ENCODE measurements around the gene BCS1L.

Gene BCS1L, protein sequence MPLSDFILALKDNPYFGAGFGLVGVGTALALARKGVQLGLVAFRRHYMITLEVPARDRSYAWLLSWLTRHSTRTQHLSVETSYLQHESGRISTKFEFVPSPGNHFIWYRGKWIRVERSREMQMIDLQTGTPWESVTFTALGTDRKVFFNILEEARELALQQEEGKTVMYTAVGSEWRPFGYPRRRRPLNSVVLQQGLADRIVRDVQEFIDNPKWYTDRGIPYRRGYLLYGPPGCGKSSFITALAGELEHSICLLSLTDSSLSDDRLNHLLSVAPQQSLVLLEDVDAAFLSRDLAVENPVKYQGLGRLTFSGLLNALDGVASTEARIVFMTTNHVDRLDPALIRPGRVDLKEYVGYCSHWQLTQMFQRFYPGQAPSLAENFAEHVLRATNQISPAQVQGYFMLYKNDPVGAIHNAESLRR

DNA sequence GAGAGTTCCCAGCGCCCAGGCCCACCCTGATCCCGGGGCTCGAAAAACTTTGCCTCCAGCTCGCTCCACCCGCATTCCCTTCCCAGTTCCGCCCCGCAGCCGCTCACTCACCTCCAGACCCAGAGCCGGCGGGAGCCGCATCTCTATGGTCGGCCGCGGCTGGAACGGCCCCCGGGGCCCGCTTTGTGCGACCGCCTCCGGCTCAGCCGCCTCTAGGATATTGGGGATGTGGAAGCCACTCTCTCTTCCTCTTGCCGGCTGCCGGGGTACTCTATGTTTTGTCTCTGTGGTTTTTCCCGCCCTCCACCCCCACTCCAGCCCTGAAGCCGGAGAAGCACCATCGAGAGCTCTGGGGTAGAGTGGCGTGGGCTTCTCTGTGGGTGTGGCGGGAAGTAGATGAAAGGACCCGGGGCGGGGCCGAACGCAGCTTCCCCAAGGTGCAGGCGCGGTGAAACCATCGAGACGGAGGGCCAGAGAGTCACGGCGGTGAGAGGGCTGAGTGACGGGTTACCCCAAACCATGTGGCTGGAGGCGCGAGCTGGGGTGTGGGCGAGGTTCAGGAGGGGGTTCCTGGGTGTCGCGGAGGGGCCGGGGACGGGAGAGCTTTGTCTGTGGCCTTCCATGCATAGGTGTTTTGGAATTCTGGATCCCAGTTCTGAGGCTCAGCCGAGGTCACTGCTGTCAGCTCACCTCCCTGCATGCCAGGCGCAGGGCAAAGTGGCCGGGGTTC is at the start of gene BCS1L, which contains the start of gene ZNF142:
BCS1L (plus strand) TSS at position 426 of the 730 bp plus-strand sequence. CDS start 1,305 bp downstream, outside the sequence.
ZNF142 (minus strand) TSS at position 366 of the 730 bp plus-strand sequence. CDS start 3,194 bp downstream, outside the sequence.
- DNase-seq, result peak; percentile 86

DNA sequence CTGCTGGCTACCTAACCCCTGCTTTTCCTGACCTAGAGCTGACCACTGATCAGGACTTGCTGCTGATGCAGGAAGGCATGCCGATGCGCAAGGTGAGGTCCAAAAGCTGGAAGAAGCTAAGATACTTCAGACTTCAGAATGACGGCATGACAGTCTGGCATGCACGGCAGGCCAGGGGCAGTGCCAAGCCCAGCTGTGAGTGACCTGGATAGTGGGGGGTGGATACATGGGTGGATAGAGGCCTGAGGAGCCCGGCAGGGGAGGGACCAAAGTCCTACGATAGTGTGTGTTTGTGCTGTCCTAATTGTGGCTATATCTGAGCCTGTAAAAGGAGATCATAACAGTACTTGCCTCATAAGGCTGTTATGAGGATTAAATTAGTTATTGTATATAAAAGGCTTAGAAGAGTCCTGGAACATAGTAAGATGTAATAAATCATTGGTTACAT is 43.6 kb upstream of the BCS1L start:
- DNase-seq, result no peak

DNA sequence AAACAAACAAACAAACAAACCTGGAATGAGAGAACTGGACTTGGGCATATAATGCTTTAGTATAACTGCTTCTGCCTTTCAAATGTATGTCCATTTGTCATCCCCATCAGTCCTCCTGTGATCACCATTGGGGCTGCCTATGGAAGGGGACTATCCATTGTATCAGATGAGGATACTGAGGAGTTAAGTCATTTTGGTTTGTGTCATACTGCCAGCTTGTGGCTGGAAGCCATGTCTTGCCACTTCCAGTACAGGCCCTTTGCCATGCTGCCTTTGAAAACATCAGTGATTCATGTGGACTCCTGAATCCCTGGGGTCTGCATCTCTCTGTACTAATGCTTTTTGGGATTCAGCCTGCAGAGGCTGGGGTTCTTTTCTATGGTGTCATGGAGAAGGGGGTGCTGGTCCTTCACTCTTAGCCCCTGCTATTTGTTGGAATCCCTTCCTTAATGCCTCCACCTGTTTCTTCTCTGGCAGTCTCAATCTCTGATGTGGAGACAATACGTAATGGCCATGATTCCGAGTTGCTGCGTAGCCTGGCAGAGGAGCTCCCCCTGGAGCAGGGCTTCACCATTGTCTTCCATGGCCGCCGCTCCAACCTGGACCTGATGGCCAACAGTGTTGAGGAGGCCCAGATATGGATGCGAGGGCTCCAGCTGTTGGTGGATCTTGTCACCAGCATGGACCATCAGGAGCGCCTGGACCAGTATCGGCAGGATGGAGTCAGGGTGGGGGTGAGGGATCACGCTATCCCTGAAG is 41.2 kb upstream of the BCS1L start:
- no peak for DNase-seq

DNA sequence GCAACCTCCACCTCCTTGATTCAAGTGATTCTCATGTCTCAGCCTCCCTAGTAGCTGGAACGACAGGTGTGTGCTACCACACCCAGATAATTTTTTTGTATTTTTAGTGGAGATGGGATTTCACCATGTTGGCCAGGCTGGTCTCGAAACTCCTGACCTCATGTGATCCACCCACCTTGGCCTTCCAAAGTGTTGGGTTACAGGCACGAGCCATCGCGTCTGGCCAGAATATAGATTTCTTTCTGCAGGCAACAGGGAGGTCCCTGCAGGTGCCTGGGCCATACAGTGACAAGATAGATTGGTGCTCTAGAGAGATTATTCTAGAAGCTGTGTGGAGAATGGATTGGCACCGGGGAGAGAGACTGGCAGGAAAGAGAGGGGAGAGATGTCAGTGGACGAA is 38.5 kb upstream of the BCS1L start:
- DNase-seq, result no peak

DNA sequence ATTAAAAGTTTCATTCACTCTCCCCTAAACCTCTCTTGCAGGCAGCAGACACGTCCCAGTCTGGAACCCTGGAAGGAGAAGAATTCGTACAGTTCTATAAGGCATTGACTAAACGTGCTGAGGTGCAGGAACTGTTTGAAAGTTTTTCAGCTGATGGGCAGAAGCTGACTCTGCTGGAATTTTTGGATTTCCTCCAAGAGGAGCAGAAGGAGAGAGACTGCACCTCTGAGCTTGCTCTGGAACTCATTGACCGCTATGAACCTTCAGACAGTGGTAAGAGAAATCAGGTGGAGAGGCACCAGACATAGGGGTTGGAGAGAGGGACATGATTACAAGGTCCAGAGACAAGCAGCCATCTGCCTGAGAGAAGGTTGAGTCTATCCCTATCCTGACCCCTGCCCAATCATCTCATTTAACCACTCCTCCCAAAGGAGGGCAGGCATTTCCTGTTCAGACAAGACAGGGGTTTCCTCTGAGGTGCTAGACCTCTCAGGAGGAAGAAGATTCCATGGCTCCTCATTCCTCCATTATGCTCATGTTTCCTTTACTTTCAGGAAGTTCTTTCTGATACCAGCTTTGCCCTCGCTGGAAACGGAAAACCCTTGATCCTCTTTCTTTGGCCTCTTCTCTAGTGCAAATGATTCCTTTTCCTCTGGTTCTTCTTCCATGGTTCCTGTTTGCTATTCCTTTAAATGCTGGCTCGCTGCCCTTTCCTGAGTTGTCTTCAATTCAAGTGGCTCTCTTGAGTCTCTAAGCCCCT is 36.7 kb upstream of the BCS1L start:
- no peak for DNase-seq

DNA sequence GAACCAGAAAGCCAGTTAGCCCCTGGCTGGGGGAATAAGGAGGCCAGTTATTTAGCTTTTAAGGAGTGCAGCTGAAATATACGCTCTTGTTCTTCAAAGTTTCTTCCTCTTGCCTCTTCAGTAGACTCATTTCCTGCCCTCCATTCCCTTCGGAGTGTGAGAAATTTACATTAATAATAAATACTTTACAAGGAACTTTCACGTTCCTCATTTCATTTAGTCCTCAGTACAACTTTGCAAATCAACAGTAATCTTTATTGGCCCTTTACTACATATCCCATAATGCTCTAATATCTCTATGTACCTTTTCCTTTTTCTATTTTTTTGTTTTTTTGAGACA is 36.1 kb upstream of the BCS1L start:
- no peak for DNase-seq

DNA sequence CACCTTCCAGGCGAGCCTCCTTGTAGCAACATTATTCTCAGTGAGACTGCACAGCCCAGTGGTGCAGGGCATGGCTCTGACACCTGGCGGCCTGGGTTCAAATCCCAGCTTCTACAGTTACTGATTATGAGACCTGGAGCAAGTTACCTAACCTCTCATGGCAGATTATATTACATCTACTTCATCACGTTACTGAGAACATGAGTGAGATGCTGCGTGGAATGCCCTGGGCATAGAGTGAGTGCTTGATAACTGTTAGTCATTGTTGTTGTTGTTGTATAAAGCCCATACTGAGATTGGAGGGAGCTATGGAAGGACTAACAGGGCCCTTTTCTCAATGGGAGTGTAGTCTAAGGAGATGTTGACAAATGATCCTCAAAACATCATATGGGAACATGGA is 33.1 kb upstream of the BCS1L start:
- no peak for DNase-seq

DNA sequence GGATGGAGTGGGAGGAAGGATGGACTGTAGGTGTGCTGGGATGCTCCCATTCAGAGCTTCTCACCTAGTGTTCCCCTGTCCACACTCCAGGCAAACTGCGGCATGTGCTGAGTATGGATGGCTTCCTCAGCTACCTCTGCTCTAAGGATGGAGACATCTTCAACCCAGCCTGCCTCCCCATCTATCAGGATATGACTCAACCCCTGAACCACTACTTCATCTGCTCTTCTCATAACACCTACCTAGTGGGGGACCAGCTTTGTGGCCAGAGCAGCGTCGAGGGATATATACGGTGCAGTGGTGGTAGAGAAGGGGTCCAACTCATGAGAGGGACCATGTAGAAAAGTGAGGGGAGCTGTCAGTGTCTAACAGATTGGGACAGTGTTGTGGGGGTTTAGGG is 31.5 kb upstream of the BCS1L start:
- no peak for DNase-seq

DNA sequence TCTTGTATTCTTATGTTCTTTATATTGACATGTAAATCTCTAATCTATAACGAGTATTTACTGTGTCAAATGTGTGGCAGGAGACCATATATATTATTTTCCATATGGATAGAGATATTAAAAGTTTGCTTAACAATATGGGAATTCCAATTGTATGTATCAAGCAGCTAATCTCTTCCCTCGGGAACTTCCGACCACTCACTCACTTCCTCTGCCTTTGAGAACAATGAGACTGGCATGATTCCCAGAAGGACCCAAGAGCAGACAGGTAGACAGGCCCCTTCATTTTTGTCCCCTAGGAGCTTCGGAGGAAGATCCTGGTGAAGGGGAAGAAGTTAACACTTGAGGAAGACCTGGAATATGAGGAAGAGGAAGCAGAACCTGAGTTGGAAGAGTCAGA is 27.6 kb upstream of the BCS1L start:
- DNase-seq, result no peak

DNA sequence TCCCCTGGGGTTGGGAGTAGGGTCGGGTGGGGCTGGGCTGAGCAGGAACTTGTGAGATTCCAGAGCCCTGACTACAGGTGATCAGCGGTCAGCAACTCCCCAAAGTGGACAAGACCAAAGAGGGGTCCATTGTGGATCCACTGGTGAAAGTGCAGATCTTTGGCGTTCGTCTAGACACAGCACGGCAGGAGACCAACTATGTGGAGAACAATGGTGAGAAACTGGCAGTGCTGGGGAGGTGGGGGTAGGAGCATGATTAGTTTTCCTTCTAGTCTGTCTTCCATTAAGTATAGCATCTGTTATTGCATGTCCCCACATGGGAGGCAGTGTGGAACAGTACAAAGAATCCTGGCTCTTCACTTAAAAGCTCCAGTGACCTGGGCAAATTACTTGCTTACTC is 23.8 kb upstream of the BCS1L start:
- no peak for DNase-seq

DNA sequence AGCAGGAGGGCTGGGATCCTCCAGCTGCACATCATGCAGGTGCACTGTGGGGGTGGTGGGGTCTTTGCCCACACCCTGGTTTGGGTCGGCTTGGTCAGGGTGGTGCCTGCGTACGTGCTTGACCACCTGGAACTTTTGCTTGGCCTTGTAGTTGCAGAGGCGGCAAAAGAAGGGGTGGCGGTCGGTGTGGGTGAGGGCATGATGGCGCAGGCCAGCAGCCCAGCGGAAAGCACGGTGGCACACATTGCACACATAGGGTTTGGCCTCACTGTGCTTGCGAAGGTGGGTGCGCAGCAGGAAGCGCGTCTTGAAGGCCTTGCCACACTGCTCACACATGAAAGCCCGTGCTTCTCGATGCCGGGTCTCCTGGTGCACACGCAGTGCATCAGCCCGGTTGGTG is 21.1 kb upstream of the BCS1L start:
- no peak for DNase-seq

DNA sequence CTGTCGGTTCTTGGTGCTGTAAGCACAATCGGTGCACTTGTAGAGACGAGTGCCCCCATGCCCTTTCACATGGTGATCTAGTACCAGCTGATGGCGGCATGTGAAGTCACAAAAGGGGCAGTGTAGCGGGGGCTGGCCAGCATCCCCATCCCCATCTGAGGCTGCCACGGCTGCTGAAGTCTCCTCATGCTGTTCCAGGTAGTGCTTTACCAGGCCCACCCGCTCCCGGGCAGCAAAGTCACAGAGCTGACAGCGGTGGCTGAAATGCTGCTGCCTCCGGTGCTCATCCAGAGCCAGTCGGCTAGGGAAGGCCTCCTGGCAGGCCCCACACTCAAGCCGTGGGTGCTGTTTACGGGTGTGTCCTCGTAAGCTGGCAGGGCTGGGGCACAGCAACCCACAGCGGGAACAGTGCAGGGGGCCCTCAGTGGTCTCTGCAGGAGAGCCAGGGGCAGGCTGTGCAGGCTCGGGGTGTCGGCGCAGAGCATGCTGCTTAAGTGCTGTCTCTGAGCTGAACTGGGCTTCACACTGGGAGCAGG is 17.3 kb upstream of the BCS1L start:
- no peak for DNase-seq

DNA sequence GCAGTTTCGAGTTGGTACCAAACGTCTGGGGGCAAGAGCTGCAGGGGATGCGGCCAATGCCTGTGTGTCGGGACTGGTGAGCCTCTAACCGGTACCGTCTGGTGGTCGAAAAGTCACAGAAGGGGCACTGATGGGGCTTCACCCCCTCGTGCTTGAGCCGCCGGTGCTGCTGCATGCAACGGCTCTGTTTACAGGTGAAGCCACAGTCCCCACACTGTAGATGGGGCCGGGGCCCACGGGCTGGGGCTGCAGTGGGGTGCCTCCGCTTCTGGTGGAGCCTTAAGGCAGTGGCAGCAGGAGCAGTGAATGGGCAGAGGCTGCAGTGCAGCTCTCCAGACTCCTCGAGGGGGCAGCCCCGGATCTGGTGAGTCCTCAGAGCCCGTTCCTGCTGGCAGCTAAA is 16.7 kb upstream of the BCS1L start:
- DNase-seq, result no peak

DNA sequence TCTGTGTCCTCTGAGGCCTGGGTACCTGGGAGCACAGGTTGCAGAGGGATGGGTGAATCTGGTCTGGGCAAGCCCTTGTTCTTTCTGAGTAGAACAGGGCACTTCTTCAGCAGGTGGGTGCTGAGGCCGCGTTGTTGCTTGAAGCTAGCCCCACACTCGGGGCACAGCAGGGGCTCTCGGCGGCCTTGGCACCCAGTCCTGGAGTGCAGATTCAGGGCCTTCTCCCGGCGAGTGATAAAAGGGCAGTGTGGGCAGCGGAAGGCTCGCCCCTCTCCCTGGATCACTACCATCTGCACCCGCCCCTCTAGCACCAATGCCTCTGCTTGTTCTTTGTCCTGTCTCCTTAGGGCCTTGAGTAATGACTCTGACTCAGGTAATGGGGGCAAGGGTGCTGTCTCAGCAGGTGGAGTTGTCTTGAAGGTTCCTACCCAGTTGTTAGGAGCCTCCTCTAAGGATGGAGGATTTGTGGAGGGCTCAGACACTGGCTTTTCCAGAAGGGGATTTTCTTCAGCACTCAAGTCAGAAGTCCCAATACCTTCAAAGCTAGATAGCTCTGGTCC is 15.7 kb upstream of the BCS1L start:
- DNase-seq, result no peak

DNA sequence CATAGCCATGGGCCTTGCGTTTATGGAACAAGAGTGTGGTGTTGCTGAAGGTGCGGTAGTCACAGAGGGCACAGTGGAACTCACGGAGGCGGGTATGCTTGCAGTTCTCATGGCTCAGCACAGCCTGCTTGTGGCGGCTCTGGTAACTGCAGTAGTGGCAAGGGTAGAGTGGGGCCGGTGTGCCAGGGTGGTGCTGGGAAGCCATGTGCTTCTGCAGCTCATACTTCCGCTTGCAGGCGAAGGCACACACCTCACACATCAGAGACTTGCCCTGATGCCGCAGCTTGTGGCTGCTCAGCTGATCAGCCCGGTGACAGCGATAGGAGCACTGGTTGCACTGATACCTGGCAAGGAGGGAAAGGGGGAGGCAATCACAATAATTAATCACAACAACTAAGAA is 14.8 kb upstream of the BCS1L start:
- DNase-seq, result no peak

DNA sequence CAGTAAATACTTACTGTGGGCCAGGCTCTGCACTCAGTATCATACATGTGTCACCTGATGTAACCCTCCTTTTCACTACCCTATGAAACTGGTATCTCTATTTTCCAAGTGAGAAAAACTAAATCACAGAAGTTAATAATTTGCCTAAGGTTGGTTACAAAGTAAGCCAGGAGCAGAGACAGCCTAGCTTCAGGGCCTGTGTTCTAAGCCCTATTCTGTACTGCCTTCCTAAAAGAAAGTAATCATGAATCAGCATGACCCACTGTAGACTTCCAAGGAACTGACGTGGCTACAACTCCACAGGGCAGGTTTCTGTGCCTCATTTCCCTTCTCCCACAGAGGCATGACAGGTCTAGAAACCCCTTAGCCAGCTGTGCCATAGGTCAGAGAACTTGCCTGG is 14.4 kb upstream of the BCS1L start:
- DNase-seq, result no peak

DNA sequence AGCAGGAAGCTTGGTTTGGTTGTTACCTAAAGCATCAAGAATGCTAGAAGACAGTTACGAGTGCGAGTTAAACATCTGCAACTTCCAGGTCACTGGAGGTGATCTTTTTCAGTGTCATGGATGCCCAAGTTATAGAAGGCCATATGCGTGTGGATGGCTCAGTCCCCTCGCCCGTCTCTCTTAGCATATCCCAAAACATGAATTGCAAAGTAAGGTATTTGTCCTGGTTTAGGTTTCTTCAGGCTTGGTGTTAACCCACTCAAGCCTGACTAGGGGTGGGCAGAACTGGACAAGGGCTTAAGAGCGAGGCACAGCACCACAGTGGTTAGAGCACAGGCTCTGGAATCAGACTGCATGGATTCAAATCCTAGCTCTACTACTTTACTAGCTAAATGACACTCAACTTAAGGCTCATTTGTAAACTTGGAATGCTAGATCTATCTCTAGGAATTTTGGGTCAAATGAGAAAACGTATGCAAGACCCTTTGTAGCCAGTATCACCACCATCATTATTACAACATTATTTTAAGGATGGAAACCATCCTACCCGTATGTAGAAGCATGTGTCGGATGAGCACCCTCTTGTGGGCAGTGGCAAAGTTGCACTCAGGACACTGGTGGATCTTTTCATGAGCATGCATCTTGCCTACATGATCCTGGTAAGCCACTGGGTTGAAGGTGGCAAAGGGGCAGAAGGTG is 11.2 kb upstream of the BCS1L start:
- DNase-seq, result no peak

DNA sequence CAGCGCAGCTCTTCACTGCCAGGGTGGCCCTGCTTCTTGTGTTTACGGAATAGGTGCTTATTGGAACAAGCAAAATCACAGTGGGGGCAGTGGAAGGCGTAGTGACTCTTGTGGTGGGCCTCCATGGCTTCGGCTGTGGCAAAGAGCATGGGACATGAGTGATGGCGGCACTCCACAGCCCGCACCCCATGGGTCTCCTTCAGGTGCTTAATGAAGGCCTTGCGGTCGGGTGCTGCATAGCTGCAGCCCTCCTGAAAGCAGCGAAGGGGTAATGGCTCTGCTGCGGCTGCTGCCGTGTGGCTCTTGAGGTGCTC is 10.7 kb upstream of the BCS1L start:
- no peak for DNase-seq

DNA sequence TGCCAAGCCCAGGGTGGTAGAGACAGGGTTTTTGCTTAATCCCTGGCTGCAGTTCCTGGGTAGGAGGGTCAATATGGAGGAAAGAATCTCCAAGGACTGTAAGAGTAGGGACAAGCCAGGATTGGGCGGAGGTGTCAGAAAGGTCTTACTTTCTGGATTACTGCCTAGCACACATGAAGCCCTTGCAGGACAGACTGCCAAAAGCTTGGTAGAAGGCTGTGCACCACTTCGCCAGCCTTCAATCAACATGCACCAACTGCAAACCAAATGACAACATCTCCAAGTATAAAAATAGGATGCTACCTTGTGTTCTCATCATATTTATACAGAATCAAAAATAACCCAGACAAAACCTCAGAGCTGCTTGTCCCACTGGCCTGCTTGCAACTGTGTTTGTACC is 3.7 kb upstream of the BCS1L start:
- no peak for DNase-seq

DNA sequence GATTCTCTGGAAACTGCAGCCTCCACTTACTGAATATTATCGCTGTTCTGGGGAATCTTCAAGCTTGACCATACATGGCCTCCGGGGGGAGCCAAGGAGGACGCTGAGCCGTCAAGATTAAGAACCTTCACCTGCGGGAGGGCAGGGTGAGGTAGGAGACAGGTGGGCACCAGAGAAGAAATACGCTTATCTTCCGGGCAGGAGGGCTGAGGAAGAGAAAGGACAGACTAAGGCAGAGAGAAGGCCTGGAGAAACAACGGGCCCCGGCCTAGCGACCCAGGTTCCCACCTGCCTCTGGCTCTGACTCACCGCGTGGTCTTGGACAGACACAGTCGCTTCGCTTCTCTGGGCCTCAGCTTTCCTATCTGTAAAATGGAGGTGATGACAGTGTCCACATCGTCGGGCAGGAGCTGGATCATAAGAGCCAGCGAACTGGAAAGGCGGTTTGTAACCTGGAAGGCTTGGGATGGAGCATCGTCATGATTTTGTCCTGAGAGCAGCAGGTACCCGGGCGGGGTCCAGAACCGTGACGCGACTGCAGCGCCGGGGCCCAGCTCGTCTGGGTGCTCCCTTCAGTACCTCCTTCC is 719 bp upstream of the BCS1L start:
- DNase-seq, result peak; percentile 27

DNA sequence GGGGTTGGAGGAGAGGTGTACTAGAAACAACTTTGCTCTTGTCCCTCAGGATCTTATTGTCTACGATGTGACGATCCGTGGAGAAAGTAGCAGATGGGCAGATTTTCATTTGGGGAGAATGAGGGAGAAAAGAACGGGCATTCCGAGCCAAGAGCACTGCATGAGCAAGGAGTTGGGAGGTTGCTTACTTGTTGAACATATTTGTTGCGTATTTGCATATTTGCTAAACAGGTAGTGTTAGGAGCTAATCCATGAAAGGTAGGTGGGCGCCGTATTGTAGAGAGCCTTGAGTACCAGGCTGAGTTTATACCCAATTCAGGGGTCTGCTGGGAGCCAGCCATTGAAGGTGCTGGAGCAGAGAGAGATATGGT is 490 bp downstream of the BCS1L start:
- no peak for DNase-seq

Data from GF-D8 (cell line).